Gastrocnemius medialis (tissue), 4 donors: ENCODE data around the gene PPP6R3.

Experiments used
- POLR2A ChIP-seq, 2 donors: fragments of 450-650 bp; IDR thresholded peaks; one replicate each; pipeline ENCODE4 v1.6.1; 2017; ENCODE audit warnings: antibody characterized with exemption in 2 of 2, mild to moderate bottlenecking in 2 of 2, moderate library complexity in 2 of 2
- TF ChIP-seq, protein P1 (sequence below), 5 experiments: fragments of 450-650 bp in 3 of 5; fragments of 200-600 bp in 2 of 5; sonication (generic) in 2 of 5; IDR thresholded peaks in 4 of 5; conservative IDR thresholded peaks in 1 of 5; 1 replicate in 4 of 5; 2 replicates in 1 of 5; pipeline ENCODE4 v1.5.1; 2016 to 2019; ENCODE audit warnings: antibody characterized with exemption in 5 of 5, mild to moderate bottlenecking in 3 of 5, moderate library complexity in 3 of 5

- no peak for TF ChIP-seq POLR2A (IDR thresholded peaks at IDR 0.05)
- TF ChIP-seq, protein P1, sequence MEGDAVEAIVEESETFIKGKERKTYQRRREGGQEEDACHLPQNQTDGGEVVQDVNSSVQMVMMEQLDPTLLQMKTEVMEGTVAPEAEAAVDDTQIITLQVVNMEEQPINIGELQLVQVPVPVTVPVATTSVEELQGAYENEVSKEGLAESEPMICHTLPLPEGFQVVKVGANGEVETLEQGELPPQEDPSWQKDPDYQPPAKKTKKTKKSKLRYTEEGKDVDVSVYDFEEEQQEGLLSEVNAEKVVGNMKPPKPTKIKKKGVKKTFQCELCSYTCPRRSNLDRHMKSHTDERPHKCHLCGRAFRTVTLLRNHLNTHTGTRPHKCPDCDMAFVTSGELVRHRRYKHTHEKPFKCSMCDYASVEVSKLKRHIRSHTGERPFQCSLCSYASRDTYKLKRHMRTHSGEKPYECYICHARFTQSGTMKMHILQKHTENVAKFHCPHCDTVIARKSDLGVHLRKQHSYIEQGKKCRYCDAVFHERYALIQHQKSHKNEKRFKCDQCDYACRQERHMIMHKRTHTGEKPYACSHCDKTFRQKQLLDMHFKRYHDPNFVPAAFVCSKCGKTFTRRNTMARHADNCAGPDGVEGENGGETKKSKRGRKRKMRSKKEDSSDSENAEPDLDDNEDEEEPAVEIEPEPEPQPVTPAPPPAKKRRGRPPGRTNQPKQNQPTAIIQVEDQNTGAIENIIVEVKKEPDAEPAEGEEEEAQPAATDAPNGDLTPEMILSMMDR (IDR thresholded peaks at IDR 0.05 in 4 of 5, conservative IDR thresholded peaks at IDR 0.05 in 1 of 5), result no peak
These were observed 41.9 kb upstream of the PPP6R3 start for GRCh38 chr11:68418648-68419047.
